Hepatocyte (in vitro differentiated cells): ENCODE data around the gene VPS51. TPM values are rescaled to one million over a fixed set of nuclear protein-coding genes. Genes with fewer than 3 reads are reported as not detected.

ENCODE experiments used
- DNase-seq: peaks from one replicate; pipeline ENCODE4 v3.0.0-alpha.2; 2016; ENCODE audit warnings: low spot score
- H2AFZ ChIP-seq: fragments of 200-600 bp; sonication (generic); 2 replicates; pipeline ENCODE4 v1.6.0; 2016; ENCODE audit warnings: antibody characterized with exemption, mild to moderate bottlenecking
- H3K27ac ChIP-seq: fragments of 200-600 bp; sonication (generic); 2 replicates; pipeline ENCODE4 v1.5.1; 2016; ENCODE audit warnings: mild to moderate bottlenecking
- H3K27me3 ChIP-seq: fragments of 200-600 bp; sonication (generic); 2 replicates; pipeline ENCODE4 v1.6.1; 2016
- H3K36me3 ChIP-seq: fragments of 200-600 bp; sonication (generic); replicated peaks from 2 replicates; pipeline ENCODE4 v1.5.1; 2016; ENCODE audit warnings: low read depth; ENCODE audit not compliant: insufficient read depth
- H3K4me1 ChIP-seq: fragments of 200-600 bp; sonication (generic); 2 replicates; pipeline ENCODE4 v1.5.1; 2016; ENCODE audit warnings: mild to moderate bottlenecking, moderate library complexity; ENCODE audit not compliant: insufficient read depth
- H3K4me2 ChIP-seq: fragments of 200-600 bp; sonication (generic); 2 replicates; pipeline ENCODE4 v1.6.0; 2016
- H3K4me3 ChIP-seq: fragments of 200-600 bp; sonication (generic); 2 replicates; pipeline ENCODE4 v1.5.1; 2016; ENCODE audit warnings: mild to moderate bottlenecking
- H3K79me2 ChIP-seq: fragments of 200-600 bp; sonication (generic); 2 replicates; pipeline ENCODE4 v1.6.0; 2017; ENCODE audit warnings: mild to moderate bottlenecking
- H3K9me2 ChIP-seq: fragments of 200-600 bp; sonication (generic); replicated peaks from 2 replicates; pipeline ENCODE4 v1.6.0; 2017; ENCODE audit warnings: mild to moderate bottlenecking; ENCODE audit not compliant: insufficient read depth
- H3K9me3 ChIP-seq: fragments of 200-600 bp; sonication (generic); 2 replicates; pipeline ENCODE4 v1.5.1; 2016; ENCODE audit warnings: low read depth, mild to moderate bottlenecking
- H4K20me1 ChIP-seq: fragments of 200-600 bp; sonication (generic); 2 replicates; pipeline ENCODE4 v1.6.0; 2016; ENCODE audit warnings: mild to moderate bottlenecking; ENCODE audit not compliant: insufficient read depth, poor library complexity, severe bottlenecking
- EZH2 ChIP-seq: fragments of 200-600 bp; sonication (generic); IDR thresholded peaks from 2 replicates; pipeline ENCODE4 v1.6.1; 2016; ENCODE audit warnings: antibody characterized with exemption, mild to moderate bottlenecking, borderline replicate concordance
- EZH2phosphoT487 ChIP-seq: fragments of 200-600 bp; sonication (generic); IDR thresholded peaks from one replicate; pipeline ENCODE4 v1.6.1; 2018; ENCODE audit warnings: antibody characterized with exemption, mild to moderate bottlenecking, low read depth, moderate library complexity; ENCODE audit not compliant: unreplicated experiment, severe bottlenecking
- WGBS: methylation state at CpG from one replicate; pipeline ENCODE4 v1.1.6; 2016; ENCODE audit warnings: low lambda C conversion rate; ENCODE audit errors: missing lambda C conversion rate; 5-methylcytosine and 5-hydroxymethylcytosine counted together
- polyA plus RNA-seq: library from polyadenylated mRNA; unstranded; fragments of >200 nt; fragmentation: Nextera tagmentation; extraction: Ambion mirVana; gene quantifications from 2 replicates; pipeline ENCODE4 v1.2.1, GENCODE V29; 2016
- total RNA-seq: library from RNA; depleted of rRNA; stranded (reverse); fragments of >200 nt; gene quantifications from 2 replicates; pipeline ENCODE4 v1.2.3, GENCODE V29; 2014
- TF ChIP-seq, protein P1 (sequence below): fragments of 200-600 bp; sonication (generic); IDR thresholded peaks from 2 replicates; pipeline ENCODE4 v1.5.1; 2016; ENCODE audit warnings: antibody characterized with exemption, mild to moderate bottlenecking; ENCODE audit not compliant: poor library complexity

VPS51 gene
- total and polyA plus RNA-seq, 2 experiments from 2014 or later, result 63.5 to 242 TPM

DNA sequence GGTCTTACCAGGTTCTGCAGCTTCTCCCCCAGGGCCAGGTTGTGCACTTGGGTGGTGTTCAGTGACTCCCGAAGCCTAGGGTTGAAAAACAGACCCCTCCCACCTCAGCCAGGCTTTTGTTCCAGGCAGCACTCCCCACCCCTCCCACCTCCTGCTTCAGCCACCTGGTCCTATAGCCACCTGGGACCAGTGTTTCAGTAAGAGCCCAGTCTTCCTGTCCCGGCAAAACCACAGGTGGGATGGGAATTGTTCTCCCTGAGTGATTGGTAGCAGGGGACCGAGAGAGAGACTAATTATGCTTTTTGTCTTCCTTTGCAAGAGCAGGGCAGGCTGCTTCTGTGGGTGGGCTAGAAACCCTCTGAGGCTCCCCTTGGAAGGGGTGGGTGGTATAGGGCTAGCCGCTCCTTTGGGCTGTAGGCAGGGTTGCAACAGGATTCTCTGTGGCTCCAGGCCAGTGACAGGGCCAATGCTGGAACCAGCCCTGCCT lies 29.2 kb upstream of the VPS51 start:
- WGBS, result 65% methylated on average over 4 of the region's 4 CpGs
- Histone ChIP-seq H3K79me2 (no peaks in the 10 kb centered on the region), H3K9me2 (no peaks in the 10 kb centered on the region), H3K36me3 (no peaks in the 10 kb centered on the region), H3K4me3 (no peak overlapping the region), H3K4me1 (no peaks in the 10 kb centered on the region), H3K27ac (no peak overlapping the region), H2AFZ (no peak overlapping the region), H3K4me2 (no peak overlapping the region), H3K9me3 (no peaks in the 10 kb centered on the region), H4K20me1 (no peaks in the 10 kb centered on the region), H3K27me3 (no peaks in the 10 kb centered on the region)
- DNase-seq, result no peak
- TF ChIP-seq, protein P1, sequence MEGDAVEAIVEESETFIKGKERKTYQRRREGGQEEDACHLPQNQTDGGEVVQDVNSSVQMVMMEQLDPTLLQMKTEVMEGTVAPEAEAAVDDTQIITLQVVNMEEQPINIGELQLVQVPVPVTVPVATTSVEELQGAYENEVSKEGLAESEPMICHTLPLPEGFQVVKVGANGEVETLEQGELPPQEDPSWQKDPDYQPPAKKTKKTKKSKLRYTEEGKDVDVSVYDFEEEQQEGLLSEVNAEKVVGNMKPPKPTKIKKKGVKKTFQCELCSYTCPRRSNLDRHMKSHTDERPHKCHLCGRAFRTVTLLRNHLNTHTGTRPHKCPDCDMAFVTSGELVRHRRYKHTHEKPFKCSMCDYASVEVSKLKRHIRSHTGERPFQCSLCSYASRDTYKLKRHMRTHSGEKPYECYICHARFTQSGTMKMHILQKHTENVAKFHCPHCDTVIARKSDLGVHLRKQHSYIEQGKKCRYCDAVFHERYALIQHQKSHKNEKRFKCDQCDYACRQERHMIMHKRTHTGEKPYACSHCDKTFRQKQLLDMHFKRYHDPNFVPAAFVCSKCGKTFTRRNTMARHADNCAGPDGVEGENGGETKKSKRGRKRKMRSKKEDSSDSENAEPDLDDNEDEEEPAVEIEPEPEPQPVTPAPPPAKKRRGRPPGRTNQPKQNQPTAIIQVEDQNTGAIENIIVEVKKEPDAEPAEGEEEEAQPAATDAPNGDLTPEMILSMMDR, result no peak

DNA sequence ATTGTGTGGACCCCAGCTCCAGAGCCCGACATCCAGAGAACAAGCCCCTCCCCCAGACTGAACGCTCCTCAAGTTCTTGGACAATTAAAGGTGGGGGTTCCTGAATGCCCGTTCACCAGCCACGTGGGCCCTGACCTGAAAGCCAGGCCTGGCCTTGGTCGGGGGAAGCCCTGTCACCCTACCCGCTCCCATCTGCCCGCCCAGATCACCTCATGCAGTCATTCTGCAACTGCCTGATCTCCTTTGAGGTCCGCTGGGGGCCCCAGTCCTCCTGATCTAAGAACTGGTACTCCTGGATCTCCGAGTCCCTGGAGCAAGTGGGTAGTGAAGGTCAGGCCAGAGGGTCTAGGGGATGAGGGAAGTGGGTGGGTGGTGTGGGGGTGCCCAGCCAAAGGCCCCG lies 28.6 kb upstream of the VPS51 start:
- Histone ChIP-seq H3K4me3 (no peak overlapping the region), H4K20me1 (no peaks in the 10 kb centered on the region), H3K36me3 (no peaks in the 10 kb centered on the region), H3K27me3 (no peaks in the 10 kb centered on the region), H2AFZ (no peak overlapping the region), H3K79me2 (no peaks in the 10 kb centered on the region), H3K4me1 (no peaks in the 10 kb centered on the region), H3K4me2 (no peak overlapping the region), H3K9me3 (no peaks in the 10 kb centered on the region), H3K27ac (no peak overlapping the region), H3K9me2 (no peaks in the 10 kb centered on the region)
- no peak for TF ChIP-seq EZH2
- TF ChIP-seq, protein P1, result no peak
- TF ChIP-seq EZH2phosphoT487, result no peak
- no peak for DNase-seq
- WGBS, result 84% methylated on average over 10 of the region's 10 CpGs

GRCh38 chr11:65069217-65069616 lies 26.8 kb upstream of the VPS51 start:
- no peaks in the 10 kb centered on the region for H3K9me2 ChIP-seq
- H3K9me3 ChIP-seq, result no peaks in the 10 kb centered on the region
- no peak overlapping the region for H3K4me2 ChIP-seq
- no peak overlapping the region for H2AFZ ChIP-seq
- TF ChIP-seq, protein P1, result no peak
- TF ChIP-seq EZH2 (no peak), EZH2phosphoT487 (no peak)
- no peaks in the 10 kb centered on the region for H4K20me1 ChIP-seq
- no peaks in the 10 kb centered on the region for H3K79me2 ChIP-seq
- no peak for DNase-seq
- no peak overlapping the region for H3K27ac ChIP-seq
- H3K27me3 ChIP-seq, result no peaks in the 10 kb centered on the region
- H3K4me1 ChIP-seq, result no peaks in the 10 kb centered on the region
- H3K36me3 ChIP-seq, result no peaks in the 10 kb centered on the region
- WGBS, result 74% methylated on average over 9 of the region's 9 CpGs
- H3K4me3 ChIP-seq, result no peak overlapping the region
